Bone marrow (tissue), 2 donors: Measurements from ENCODE around the gene NSMF.

Experiments
- DNase-seq, 2 donors: peaks; one replicate each; lab custom pipeline; 2025; lab: John Stamatoyannopoulos, UW

NSMF gene

DNA sequence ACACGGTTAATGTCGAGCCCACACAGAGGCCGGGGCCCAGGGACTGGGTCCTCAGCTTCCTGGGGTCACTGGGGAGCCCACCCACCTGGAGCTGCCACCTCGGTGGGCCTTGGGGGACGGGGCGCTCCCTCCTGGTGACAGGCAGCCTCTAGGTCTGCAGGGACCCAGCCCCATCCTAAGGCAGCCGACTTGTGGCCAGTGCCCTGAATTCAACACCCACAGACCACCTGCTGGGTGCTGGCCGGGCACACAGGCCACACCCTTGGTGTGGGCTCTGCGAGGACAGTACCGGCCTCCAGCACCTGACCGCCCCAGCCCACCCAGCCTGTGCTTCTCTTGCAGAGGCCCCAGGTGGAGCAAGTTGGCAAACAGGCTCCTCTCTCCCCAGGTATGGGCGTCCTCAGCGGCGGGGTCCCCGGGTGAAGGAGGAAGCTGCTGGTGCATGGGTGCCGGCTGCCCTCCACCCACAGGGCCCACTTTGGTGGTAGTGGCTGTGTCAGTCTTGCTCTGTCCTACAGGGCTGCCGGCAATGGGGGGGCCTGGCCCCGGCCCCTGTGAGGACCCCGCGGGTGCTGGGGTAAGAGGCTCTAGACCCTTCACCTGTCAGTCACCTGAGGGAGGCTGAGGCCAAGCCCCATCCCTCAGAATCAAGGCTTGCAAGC, 26.3 kb downstream of the NSMF start:
- DNase-seq, result no peak

DNA sequence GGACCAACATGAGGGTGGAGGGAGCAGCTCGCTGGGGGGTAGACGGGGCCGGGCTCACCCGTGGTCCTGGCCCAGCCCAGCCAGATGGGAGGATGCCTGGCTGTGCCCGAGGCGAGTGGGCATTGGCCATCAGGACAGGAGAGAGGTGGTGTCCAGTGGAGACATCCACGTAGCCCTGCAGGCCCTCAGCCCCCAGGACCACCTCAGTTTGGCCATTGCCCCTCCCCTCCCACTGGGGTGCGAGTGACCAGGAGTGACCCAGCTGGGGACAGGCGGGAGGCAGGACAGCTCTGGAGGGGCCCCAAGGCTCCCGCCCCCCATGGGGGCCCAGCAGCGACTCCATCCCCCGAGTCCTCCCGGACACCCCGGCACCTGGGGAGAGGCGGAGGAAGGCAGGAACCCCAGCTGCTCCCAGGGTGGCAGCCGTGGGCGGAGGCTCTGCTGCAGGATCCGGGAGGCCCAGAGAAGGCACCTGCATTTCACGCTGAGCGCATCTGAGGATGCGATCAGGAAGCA, 27.7 kb downstream of the NSMF start:
- no peak for DNase-seq

DNA sequence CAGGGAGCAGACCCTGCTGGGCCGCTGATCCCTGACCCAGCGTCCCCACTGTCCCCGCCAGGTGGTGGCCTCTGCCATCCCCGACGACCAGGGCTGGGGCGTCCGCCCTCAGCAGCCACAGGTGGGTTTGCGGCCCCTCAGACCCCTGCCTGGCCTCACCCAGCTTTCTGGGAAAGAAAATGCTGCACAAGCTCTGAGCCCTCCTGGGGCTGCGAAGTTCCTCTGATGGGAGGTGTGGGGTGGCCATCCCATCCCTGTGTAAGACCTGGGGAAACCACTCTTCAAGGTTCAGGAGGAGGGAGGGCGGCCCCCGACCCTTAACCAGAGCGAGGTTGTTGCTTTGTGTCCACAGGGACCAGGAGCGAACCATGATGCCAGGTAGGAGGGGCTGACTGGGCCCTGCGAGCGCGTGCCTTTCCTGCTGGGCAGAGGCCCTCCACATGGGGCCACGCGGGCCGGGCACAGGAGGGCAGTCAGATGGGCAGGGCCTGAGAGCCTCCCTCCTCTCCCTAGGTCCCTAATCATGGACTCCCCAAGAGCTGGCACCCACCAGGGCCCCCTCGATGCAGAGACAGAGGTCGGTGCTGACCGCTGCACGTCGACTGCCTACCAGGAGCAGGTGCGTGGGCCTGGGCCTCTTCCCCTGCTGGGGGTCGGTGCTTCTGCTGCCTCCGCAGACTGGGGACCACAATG, 28.3 kb downstream of the NSMF start:
- DNase-seq, result no peak

DNA sequence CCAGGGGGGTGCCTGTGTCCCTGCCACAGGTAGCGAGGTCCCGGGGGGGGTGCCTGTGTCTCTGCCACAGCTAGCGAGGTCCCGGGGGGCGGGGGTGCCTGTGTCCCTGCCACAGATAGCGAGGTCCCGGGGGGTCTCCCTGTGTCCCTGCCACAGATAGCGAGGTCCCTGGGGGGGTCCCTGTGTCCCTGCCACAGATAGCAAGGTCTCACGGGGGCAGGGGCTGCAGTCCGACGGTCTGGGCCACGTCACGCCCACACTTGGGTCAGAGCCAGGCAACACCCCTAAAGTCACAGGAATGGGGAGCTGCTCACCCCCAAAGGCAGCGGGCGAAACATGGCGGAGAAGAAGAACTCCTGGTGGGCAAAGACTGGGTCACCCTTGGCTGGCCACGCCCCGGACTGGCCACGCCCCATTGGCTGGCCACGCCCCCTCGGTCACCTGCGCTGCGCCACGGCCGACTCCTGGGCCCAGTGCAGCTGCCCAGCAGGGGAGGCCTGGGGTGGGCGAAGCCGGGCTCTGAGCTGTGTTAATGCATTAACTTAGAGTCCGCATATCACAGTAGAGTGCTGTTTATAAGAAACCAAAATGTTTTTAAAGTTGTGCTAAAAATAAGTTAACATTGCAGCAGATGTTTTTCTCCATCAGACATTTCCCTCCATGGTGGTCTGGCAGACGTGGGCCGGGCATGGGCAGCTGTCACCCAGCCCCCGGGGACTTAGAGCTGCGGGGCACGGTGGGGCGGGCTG, 29.0 kb downstream of the NSMF start:
- DNase-seq, result no peak

DNA sequence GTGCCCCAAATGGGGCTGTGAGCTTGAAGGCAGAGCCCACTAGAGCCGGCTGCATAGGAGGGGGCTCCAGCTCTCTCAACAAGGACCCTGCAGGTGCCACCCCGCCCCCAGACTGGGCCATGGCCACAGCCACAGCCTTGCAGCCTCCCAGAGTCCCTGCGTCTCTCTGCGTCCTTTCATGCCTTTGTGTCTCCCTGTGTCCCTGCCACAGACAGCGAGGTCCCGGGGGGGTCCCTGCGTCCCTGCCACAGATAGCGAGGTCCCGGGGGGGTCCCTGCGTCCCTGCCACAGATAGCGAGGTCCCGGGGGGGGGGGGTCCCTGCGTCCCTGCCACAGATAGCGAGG, 29.6 kb downstream of the NSMF start:
- DNase-seq, result no peak

DNA sequence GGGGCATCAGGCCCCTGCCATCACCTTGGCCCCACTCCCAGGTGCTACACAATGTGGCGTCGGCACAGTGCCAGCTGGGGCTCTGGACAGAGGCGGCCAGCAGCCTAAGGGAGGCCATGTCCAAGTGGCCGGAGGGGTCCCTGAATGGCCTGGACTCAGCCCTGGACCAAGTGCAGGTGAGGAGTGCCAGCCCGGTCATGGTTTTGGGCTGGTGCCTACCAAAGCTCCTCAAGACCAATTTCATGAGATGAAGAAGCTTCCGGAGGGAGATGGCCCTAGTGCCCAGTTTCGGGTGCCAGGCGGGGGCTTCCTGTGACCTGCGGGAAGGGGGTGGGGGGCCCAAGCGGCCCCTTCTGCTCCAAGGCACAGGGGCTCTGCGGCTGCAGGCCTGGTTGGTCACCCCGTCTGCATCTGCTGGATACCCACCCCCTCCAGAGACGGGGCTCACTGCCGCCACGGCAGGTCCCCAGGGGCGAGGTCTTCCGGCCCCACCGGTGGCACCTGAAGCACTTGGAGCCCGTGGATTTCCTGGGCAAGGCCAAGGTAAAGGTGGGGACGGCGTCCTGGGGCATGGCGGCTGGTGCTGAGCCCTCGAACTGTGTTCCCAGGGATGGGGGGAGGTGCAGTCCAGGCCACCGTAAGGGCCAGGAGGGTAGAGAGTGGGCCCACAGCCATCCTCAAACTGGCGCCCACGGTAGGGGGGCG, 30.1 kb downstream of the NSMF start:
- no peak for DNase-seq

DNA sequence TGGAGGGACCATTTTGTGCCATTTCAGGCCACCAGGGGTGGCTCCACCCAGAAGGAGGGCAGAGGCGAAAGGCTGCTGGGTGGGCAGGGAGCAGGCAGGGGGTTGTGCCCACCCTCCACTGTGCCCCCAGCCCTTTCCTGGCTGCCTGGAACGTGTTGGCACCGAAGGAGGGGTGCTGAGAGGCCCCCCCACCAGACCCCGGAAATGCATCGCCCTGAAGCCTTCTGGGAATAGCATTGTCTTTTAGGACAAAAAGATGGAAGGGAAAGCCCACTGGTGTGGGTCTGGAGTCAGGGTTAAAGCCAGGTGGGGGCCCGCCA, 30.9 kb downstream of the NSMF start:
- DNase-seq, result no peak

DNA sequence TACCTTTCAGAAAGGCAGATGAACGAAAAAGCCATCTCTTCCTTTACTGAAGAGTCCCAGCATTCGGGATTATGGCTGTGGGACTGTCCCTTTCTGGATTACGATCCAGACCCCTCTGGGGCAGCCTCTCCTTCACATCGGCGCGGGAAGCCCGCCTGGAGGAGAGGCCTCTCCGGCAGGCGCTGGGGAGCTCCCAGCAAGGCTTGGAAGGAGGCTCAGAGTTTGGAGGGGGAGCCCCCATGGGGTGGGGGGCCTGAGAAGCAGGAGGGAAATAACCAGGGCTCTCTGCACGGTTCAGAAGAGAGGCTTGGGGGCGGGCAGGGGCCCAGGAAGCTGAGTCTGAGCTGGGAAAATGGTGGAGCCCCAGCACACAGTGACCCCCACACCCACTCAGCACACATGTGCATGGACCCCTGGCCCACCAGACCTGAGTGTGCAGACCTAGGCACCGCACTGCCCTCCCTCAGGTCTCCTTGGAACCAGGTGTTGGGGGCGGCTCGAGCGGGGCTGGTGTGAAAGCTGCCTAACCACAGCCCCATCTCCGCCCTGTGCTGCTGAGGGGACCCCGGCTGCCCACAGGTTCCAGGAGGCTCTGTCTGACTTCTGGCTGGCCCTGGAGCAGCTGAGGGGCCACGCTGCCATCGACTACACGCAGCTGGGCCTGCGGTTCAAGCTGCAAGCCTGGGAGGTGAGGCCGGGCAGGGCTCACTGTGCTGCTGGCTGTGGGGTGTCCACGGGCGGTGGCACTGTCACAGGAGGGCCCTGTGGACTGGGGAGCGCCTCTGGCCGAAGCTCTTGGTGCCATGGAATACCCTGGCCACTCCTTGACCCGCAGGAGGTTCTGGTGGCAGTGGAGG, 31.5 kb downstream of the NSMF start:
- no peak for DNase-seq

DNA sequence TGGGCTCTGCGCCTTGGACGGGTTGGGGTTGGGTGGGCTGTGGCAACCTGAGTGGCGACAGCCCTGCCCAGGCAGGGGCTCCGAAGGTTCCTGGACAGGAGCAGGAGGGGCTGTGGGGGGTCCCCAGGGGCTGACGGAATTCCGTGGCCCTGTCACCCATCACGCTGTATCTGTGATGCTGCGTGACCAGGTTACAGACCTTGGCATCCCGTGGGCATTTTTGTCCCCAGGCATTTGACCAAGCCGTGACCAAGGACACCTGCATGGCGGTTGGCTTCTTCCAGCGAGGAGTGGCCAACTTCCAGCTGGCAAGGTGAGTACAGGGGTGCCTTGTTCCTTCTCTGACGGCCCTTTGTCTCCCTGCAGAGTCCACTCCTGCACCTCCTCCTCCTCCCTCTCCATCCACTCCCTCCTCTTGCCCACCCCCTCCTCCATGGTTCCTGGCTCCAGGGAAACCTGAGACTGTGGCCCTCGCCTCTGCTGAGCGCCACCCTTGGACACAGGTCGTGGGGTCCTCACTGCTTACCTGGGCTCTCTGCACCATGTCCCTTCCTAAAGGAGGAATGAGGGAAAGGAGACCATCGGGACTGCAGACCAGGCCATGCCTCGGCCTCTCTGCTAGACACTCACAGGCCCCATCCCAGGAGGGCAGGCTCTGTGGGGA, 33.0 kb downstream of the NSMF start:
- DNase-seq, result no peak

DNA sequence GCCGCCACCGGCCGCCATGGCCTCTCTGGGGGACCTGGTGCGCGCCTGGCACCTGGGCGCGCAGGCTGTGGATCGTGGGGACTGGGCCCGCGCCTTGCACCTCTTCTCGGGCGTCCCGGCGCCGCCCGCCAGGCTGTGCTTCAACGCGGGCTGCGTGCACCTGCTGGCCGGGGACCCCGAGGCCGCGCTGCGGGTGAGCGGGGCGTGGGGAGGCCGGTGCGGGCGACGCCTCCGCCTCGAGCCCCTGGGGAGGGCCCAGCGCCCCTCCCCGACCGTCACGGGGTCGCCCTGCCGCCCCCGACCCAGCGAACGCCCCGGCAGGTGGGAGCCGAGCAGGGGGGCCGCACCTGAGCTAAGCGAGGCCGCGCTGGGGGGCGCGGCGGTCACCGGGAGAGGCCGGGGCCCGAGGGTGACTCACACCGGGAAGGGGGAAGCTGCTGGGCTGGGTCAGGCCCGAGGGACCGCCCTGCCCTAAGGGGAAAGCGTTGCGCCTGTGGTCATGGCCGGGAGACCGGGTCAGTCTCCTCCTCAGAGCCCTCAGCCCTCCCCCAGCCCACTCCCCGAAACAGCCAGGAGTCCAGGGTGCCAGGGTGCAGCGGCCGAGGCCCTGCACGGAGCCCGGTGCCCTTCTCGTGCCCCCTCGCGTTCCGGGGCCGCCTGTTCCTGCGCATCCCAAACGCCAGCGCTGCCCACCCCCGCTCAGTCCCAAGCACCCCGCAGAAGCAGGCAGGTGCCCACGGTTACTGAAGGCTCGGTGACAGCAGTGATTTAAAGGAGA, 35.4 kb downstream of the NSMF start:
- DNase-seq, result no peak

DNA sequence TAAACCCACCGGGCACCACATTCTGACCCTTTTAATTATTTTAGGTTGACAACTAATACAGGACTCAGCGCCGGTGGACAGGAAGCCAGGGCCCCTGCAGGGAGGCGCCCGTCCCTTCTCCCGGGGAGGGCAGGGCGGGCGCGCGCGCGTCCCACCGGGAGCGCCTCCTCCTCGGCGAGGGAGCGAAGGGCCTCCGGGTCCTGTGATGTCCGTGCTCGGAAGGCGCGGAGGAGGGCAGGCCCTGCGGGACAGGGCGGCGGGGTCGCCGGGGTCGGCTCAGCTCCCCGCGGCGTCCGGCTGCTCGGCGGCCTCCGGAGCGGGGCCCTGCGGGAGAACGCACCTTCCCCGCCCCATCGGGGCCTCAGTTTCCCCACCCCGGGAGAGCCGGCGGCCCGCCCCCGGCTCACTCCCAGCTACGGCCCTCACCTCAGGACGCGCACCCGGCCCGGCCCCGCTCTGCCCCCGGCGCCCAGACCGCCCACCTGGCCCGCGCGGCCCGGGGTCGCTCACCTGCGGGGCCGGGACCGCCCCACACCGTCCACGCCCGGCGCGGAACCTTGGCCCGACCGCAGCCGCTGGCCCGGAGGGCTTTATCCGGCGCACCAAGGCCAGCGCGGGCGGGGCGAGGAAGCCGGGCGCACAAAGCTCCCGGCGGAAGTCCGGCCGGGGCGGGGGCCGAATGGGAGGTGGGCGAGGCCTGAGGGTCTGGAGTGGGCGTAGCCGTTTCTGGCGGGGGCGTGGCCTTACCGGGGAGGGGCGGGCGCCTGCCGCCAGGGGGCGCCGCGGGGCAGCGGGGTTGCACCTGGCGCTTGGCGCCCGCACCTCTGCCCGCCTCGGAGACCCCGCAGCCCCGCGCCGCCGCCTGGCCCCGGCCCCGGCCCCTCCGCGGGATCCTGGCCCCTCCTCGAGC, 36.3 kb downstream of the NSMF start, which contains the start of the genes EXD3 and NOXA1:
EXD3 (minus strand) TSS at position 559 of the 910 bp plus-strand sequence. CDS start 27,805 bp downstream, outside the sequence.
NOXA1 (plus strand) TSS at position 790 of the 910 bp plus-strand sequence. CDS start 137 bp downstream, outside the sequence.
- DNase-seq, result peak; percentile 65 to 79

DNA sequence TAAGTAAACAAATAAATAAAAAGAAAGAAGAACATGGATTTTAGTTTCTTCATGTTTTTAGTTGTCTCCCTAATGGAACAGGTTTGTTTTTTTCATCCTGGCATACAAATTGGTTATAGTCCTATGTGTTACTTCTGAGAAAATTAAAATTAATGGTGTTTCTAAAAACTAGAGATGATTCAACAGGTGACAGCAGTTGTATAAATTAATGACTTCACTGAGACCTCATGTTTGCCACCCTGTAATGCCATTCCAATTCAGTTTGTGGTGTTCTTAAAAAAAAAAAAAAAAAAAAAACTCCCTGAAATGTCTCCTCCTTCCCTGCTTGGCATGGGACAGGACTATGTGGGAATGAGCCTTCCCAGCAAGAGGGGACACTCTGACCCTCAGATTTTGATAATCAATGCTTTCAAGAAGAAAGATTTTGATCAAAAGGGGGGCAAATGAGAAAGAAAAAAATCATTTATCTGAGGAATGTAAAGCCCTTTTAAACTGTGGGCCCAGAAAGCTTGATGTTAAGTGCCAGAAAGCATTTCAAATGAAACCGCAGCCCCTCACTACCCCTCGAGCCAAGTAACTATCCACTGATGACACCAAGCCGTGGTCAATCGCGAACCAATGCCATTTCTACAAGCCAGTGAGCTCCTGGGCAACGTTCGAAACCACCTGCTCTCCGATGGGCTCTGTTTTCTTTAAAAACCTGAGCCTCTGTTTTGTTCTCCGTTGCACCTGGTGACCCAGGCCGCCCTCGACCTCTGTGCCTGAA, 37.1 kb downstream of the NSMF start:
- no peak for DNase-seq

DNA sequence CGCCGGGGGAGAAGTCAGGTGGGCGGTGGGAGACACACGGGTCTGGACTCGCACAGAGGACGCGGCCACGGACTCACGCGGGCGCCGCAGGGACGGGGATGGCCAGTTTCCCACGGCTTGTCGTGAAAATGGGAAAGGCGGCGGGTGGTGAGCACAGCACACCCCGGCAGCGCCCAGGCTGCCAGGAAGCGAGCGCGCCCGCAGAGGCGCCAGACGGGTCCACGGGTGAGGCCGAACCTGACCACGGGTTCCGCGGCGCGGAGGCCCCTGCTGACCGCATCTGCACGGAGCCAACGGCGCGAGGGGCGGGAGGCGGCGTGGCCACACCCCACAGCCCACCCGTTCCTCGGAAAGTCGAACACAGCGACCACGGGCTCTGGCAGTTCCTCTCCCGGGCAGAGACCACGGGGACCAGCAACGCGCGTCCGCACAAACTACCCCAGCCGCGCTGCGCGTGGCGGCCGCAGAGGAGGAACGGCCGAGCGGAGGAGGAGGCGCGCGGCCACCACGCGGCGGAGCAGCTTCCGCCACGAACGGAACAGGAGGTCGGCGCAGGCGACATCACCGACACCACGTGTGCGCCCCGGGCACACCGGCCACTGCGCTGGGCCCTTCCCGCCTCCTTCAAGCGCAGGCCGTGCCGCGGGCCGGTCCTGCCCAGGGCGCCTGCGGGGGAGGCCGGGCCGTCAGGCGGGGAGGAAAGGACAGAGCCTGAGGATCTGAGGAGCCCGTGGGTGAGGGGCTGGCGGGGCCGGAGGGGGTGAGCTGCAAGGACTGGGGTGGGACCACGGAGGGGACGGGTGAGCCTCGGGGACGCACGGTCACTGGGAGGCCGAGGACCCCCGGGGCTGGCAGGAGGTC, 41.7 kb downstream of the NSMF start:
- no peak for DNase-seq

DNA sequence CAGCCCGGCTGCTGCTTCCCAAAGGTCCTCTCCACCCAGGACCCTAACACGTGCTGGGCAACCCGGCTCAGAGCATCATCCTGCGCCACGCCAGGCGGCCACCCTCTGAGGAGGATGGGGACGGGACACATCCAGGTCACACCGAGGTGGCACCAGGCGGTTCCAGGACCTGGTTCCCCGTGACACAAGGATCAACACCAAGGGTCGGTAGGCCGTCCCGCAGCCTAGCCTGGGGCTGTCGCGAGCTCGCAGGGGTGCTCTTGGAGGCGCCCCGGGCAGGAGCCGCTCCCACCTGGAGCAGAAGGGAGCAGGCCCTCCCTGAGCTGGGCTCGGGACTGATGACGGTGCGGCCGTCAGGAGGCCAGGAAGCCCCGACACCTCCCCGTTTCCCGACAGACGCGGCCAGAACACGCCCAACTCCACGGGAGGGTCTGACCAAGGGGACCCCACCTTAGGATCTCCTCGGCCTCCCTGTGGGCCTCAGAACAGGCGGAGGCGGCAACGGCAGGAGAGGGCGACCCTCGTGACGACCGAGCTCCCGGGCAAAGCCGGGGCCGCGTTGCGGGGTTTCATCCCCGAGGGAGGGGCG, 42.5 kb downstream of the NSMF start:
- no peak for DNase-seq

DNA sequence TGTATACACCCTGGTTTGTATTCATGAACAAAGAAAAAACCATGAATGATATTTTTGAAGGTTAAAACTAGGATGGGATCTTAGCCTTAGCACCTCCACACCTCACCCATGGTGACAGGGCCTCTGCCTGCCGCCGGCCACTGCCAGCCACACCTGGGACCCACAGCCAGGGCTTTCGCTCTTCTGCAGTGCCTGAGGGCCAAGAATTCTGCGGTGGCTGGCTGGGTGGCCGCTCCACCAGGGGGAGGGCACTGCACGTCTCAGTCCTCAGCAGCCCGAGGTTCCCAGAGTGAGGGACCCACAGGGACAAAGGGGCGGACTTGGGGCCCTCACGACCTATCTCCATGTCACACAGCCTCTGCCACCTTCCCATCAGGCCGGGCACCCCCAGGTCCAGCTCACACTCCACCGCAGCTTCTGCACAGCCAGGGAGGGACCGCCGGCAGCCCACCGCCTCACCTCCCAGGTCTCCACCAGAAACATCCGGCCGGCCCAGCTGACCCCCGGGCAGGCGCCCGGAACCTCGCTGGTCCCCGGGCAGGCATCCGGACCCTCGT, 43.0 kb downstream of the NSMF start:
- DNase-seq, result no peak

DNA sequence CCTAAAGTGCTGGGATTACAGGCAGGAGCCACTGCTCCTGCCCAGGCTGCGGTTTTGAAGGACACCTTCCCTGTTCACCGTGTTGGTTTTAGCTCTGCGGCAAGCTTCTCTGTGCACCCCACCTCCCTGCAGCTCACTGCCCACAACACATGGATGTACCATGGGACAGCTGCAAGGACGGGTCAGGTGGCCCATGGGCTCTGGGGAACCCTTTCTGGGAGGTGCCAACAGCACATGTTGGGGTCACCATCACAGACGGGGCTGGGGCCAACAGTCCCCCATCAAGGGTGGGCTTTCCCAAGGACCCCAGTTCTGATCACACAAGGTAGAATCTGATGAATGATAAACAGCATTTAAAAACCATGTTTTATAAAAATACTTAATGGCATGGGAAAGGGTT, 43.7 kb downstream of the NSMF start:
- no peak for DNase-seq

DNA sequence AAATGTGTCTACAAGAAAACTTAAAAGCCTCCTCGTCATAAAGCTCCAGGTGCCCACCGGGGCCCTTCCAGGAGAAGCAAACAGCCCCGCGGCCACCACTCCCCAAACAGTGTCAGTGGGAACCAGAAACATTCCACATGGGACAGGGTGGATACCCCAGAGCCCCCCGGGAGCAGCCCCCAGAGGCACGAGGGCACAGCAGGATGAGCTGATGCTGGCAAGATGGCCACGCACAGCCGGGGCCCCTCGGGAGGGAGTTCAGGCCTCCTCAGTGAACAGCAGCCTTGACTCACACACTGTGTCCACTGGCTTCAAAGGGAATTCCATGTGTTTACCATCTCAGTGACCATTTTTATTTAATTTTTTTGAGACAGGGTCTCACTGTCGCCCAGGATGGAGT, 46.7 kb downstream of the NSMF start:
- no peak for DNase-seq
